Stomach (tissue), 4 donors: ENCODE data around the gene ELF5.

Experiments
- POLR2A ChIP-seq, 4 donors: fragments of 450-650 bp; IDR thresholded peaks; one replicate each; pipeline ENCODE4 v1.6.1; 2016; ENCODE audit warnings: antibody characterized with exemption in 4 of 4, control low read depth in 2 of 4, mild to moderate bottlenecking in 1 of 4, moderate library complexity in 1 of 4
- TF ChIP-seq, protein P1 (sequence below), 7 experiments: fragments of 450-650 bp in 4 of 7; fragments of 200-600 bp in 3 of 7; sonication (generic) in 3 of 7; IDR thresholded peaks; one replicate each; pipeline ENCODE4 v1.5.1; 2016 to 2019; ENCODE audit warnings: antibody characterized with exemption in 7 of 7, control low read depth in 2 of 7, mild to moderate bottlenecking in 1 of 7

DNA sequence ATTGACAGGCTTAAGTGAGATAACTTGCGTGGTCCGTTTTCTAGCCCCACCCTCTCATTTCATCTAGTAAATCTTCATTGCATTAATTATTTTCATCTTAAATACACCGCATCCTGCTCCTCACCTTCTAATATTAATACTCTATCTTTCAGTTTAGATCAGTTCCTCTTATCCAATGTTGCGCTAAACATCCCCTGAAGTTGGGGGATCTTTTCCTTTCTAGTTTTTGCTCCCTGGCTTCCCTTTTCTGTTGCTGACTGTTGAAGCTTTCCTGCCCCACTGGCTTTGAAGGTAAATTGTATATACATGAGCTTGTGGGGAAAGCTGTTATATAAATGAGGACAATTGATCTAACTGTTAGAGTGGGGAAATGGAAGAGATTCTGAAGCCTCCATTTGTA is 67.6 kb downstream of the ELF5 start:
- no peak for TF ChIP-seq POLR2A (IDR thresholded peaks at IDR 0.05)
- TF ChIP-seq, protein P1, sequence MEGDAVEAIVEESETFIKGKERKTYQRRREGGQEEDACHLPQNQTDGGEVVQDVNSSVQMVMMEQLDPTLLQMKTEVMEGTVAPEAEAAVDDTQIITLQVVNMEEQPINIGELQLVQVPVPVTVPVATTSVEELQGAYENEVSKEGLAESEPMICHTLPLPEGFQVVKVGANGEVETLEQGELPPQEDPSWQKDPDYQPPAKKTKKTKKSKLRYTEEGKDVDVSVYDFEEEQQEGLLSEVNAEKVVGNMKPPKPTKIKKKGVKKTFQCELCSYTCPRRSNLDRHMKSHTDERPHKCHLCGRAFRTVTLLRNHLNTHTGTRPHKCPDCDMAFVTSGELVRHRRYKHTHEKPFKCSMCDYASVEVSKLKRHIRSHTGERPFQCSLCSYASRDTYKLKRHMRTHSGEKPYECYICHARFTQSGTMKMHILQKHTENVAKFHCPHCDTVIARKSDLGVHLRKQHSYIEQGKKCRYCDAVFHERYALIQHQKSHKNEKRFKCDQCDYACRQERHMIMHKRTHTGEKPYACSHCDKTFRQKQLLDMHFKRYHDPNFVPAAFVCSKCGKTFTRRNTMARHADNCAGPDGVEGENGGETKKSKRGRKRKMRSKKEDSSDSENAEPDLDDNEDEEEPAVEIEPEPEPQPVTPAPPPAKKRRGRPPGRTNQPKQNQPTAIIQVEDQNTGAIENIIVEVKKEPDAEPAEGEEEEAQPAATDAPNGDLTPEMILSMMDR (IDR thresholded peaks at IDR 0.05): no peak
